Articular chondrocyte of knee joint (primary cell): ENCODE data around the gene MAGEB6. TPM values are rescaled to one million over a fixed set of nuclear protein-coding genes. Genes with fewer than 3 reads are reported as not detected.

Source experiments
- total RNA-seq: library from RNA; depleted of rRNA; stranded (reverse); fragments of >200 nt; gene quantifications from 2 replicates; pipeline ENCODE4 v1.2.3, GENCODE V29; 2012

The MAGEB6 gene, protein sequence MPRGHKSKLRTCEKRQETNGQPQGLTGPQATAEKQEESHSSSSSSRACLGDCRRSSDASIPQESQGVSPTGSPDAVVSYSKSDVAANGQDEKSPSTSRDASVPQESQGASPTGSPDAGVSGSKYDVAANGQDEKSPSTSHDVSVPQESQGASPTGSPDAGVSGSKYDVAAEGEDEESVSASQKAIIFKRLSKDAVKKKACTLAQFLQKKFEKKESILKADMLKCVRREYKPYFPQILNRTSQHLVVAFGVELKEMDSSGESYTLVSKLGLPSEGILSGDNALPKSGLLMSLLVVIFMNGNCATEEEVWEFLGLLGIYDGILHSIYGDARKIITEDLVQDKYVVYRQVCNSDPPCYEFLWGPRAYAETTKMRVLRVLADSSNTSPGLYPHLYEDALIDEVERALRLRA
- total RNA-seq = not detected in 2 replicates

DNA sequence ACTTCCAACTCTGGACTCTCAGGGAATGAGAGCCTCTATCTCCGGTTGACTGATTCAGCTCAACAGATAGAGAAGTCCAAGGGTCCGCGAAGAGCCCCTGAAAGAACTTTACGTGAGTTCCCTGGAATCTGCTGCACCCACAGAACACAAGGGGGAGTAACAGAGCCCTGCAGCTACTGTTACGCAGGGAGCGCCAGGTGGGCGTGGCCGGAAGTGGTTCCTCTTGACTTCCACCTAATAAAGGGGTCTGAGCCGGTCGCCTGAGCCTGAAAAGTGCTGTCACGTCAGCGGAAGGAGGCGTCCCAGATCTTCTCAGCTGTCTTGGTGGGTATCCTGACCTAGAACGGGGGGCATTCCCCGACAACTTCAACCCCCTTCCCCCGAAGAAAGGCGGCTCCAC lies at the start of gene MAGEB6:
MAGEB6 (plus strand) TSS at position 237 of the 400 bp plus-strand sequence. CDS start 1,407 bp downstream, outside the sequence.

DNA sequence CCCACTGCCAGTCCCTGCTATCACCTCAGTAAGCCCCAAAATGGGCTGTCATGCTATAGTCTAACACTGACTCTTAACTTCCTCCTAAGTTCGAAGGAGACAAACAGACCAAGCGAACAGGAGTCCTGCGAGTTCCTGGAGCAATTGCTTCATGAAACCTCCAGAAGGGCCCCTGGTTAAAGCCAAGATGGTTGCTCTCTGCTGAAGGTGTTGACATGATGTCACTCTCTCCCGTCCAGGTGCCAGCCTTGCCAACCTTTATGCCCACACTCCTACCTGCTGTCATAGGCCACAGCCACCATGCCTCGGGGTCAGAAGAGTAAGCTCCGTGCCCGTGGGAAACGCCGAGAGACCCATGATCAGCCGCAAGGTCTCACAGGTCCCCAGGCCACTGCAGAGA lies 31.9 kb upstream of the MAGEB6 start, which contains the start of gene MAGEB6B:
MAGEB6B (plus strand) TSS at position 301 of the 400 bp plus-strand sequence; CDS start at position 301, 0 bp downstream.

DNA sequence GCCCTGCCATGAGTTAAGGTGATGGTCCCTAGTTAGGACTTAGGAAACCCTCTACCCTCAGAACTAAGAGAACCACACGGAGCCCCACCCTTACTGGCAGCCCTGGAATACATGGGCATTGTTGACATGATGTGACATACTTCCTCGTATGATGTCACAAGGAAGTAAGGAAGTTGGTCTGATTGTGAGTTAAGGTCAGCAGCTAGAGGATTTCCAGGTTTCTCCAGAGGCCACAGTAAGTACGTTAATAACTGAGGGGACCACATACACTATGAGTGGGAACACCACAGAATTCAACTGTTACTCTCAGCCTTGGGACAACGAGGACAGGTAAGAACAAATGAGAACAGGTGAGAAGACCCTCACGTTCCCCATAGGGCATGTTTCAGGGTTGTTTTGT lies 23.6 kb downstream of the MAGEB6 start, which contains the start of gene MAGEB5:
MAGEB5 (plus strand) TSS at position 301 of the 400 bp plus-strand sequence. CDS start 1,133 bp downstream, outside the sequence.

Other genes with a start within 250 kb of the MAGEB6 start
- gene MAGEB18, start 54.1 kb upstream of the MAGEB6 start, total RNA-seq = not detected in 2 replicates
- not detected in 2 replicates for gene MAGEB6B, start 31.8 kb upstream of the MAGEB6 start, total RNA-seq
- gene MAGEB5, start 23.7 kb downstream of the MAGEB6 start, total RNA-seq = not detected in 2 replicates